Activated T-helper 17 cell treated with anti-CD3 and anti-CD28 coated beads, Interleukin-2, amount 50 U/mL, for 72 hours (primary cell): Measurements from ENCODE around the gene IL10. TPM values are rescaled to one million over a fixed set of nuclear protein-coding genes. Genes with fewer than 3 reads are reported as not detected.

Experiments used
- ATAC-seq: fragments of 150-1000 bp; cut with Tn5 transposase; replicated peaks from 2 replicates; pipeline ENCODE4 v1.10.0; 2021; ENCODE audit warnings: mild to moderate bottlenecking, moderate library complexity
- H3K27ac Mint-ChIP-seq: one replicate; pipeline ENCODE4 v1.8.0; 2022; ENCODE audit warnings: mixed read lengths
- H3K27me3 Mint-ChIP-seq: one replicate; pipeline ENCODE4 v1.8.0; 2022; ENCODE audit warnings: mixed read lengths
- H3K36me3 Mint-ChIP-seq: one replicate; pipeline ENCODE4 v1.8.0; 2022; ENCODE audit warnings: low read depth, mild to moderate bottlenecking, mixed read lengths
- H3K4me1 Mint-ChIP-seq: one replicate; pipeline ENCODE4 v1.8.0; 2022; ENCODE audit warnings: mixed read lengths
- H3K4me3 Mint-ChIP-seq: one replicate; pipeline ENCODE4 v1.8.0; 2022; ENCODE audit warnings: mild to moderate bottlenecking, mixed read lengths
- H3K9me3 Mint-ChIP-seq: one replicate; pipeline ENCODE4 v1.8.0; 2022; ENCODE audit warnings: mixed read lengths
- total RNA-seq, 2 donors: library from RNA; stranded (reverse); gene quantifications; one replicate each; pipeline ENCODE4 v1.2.3, GENCODE V29; 2022

The IL10 gene
- total RNA-seq, 2 donors from 2014 or later, result 1.8 to 3.2 TPM

GRCh38 chr1:206799311-206799710 is 27.0 kb upstream of the IL10 start:
- Mint-ChIP-seq H3K4me3 (no peak overlapping the region), H3K9me3 (no peaks in the 10 kb centered on the region), H3K4me1 (peaks cover 50% of the 10 kb centered on the region), H3K27me3 (no peaks in the 10 kb centered on the region), H3K36me3 (peaks cover 6% of the 10 kb centered on the region), H3K27ac (no peak overlapping the region)
- ATAC-seq, result no peak

- peaks cover 53% of the 10 kb centered on the region for H3K4me1 Mint-ChIP-seq
- no peaks in the 10 kb centered on the region for H3K27me3 Mint-ChIP-seq
- peaks cover 6% of the 10 kb centered on the region for H3K36me3 Mint-ChIP-seq
- peak overlapping the region; percentile 57 for H3K4me3 Mint-ChIP-seq
- peak overlapping the region; percentile 14 for H3K27ac Mint-ChIP-seq
- no peaks in the 10 kb centered on the region for H3K9me3 Mint-ChIP-seq
- ATAC-seq, result peak; percentile 26
Measured at GRCh38 chr1:206798384-206798996, 26.2 kb upstream of the IL10 start.

GRCh38 chr1:206797534-206798383 is 25.5 kb upstream of the IL10 start:
- Mint-ChIP-seq H3K27ac (peak overlapping the region; percentile 14), H3K9me3 (no peaks in the 10 kb centered on the region), H3K4me1 (peaks cover 49% of the 10 kb centered on the region), H3K27me3 (no peaks in the 10 kb centered on the region), H3K4me3 (peak overlapping the region; percentile 57), H3K36me3 (no peaks in the 10 kb centered on the region)
- ATAC-seq, result no peak

- no peak for ATAC-seq
- Mint-ChIP-seq H3K27me3 (no peaks in the 10 kb centered on the region), H3K4me3 (no peak overlapping the region), H3K36me3 (no peaks in the 10 kb centered on the region), H3K27ac (no peak overlapping the region), H3K4me1 (peaks cover 43% of the 10 kb centered on the region), H3K9me3 (no peaks in the 10 kb centered on the region)
Measured at GRCh38 chr1:206796981-206797402, 24.7 kb upstream of the IL10 start.

- H3K4me1 Mint-ChIP-seq, result peaks cover 41% of the 10 kb centered on the region
- no peak overlapping the region for H3K27ac Mint-ChIP-seq
- H3K4me3 Mint-ChIP-seq, result peak overlapping the region; percentile 53
- ATAC-seq, result no peak
- H3K36me3 Mint-ChIP-seq, result no peaks in the 10 kb centered on the region
- no peaks in the 10 kb centered on the region for H3K9me3 Mint-ChIP-seq
- no peaks in the 10 kb centered on the region for H3K27me3 Mint-ChIP-seq
Measured at GRCh38 chr1:206796116-206796515, 23.8 kb upstream of the IL10 start.

GRCh38 chr1:206794294-206794908 is 22.1 kb upstream of the IL10 start:
- Mint-ChIP-seq H3K4me3 (peak overlapping the region; percentile 53), H3K27me3 (no peaks in the 10 kb centered on the region), H3K27ac (peak overlapping the region; percentile 77), H3K4me1 (peaks cover 42% of the 10 kb centered on the region), H3K9me3 (no peaks in the 10 kb centered on the region), H3K36me3 (no peaks in the 10 kb centered on the region)
- ATAC-seq, result peak; percentile 62

- Mint-ChIP-seq H3K4me3 (peak overlapping the region; percentile 53), H3K9me3 (no peaks in the 10 kb centered on the region), H3K36me3 (no peaks in the 10 kb centered on the region), H3K4me1 (peaks cover 39% of the 10 kb centered on the region), H3K27ac (peak overlapping the region; percentile 77), H3K27me3 (no peaks in the 10 kb centered on the region)
- ATAC-seq, result peak; percentile 27
Measured at GRCh38 chr1:206793620-206794019, 21.3 kb upstream of the IL10 start.

GRCh38 chr1:206792939-206793607 is 20.8 kb upstream of the IL10 start:
- no peaks in the 10 kb centered on the region for H3K27me3 Mint-ChIP-seq
- ATAC-seq, result peak; percentile 42
- peaks cover 36% of the 10 kb centered on the region for H3K4me1 Mint-ChIP-seq
- H3K36me3 Mint-ChIP-seq, result no peaks in the 10 kb centered on the region
- no peaks in the 10 kb centered on the region for H3K9me3 Mint-ChIP-seq
- H3K4me3 Mint-ChIP-seq, result peak overlapping the region; percentile 53
- H3K27ac Mint-ChIP-seq, result peak overlapping the region; percentile 77

GRCh38 chr1:206790502-206791250 is 18.4 kb upstream of the IL10 start:
- peaks cover 56% of the 10 kb centered on the region for H3K4me1 Mint-ChIP-seq
- H3K27ac Mint-ChIP-seq, result peak overlapping the region; percentile 71
- ATAC-seq, result peak; percentile 22
- H3K36me3 Mint-ChIP-seq, result no peaks in the 10 kb centered on the region
- no peaks in the 10 kb centered on the region for H3K9me3 Mint-ChIP-seq
- no peaks in the 10 kb centered on the region for H3K27me3 Mint-ChIP-seq
- H3K4me3 Mint-ChIP-seq, result peak overlapping the region; percentile 53

GRCh38 chr1:206788487-206789050 is 16.3 kb upstream of the IL10 start:
- Mint-ChIP-seq H3K27me3 (no peaks in the 10 kb centered on the region), H3K4me3 (no peak overlapping the region), H3K36me3 (peaks cover 6% of the 10 kb centered on the region), H3K27ac (no peak overlapping the region), H3K4me1 (peaks cover 56% of the 10 kb centered on the region), H3K9me3 (no peaks in the 10 kb centered on the region)
- ATAC-seq, result no peak

GRCh38 chr1:206787891-206788290 is 15.6 kb upstream of the IL10 start:
- Mint-ChIP-seq H3K27ac (no peak overlapping the region), H3K36me3 (peaks cover 6% of the 10 kb centered on the region), H3K4me1 (peaks cover 58% of the 10 kb centered on the region), H3K9me3 (no peaks in the 10 kb centered on the region), H3K4me3 (no peak overlapping the region), H3K27me3 (no peaks in the 10 kb centered on the region)
- no peak for ATAC-seq

- Mint-ChIP-seq H3K4me3 (peak overlapping the region; percentile 55), H3K9me3 (no peaks in the 10 kb centered on the region), H3K4me1 (peaks cover 53% of the 10 kb centered on the region), H3K27ac (no peak overlapping the region), H3K36me3 (peaks cover 6% of the 10 kb centered on the region), H3K27me3 (no peaks in the 10 kb centered on the region)
- ATAC-seq, result peak; percentile 62
Measured at GRCh38 chr1:206786212-206786886, 14.1 kb upstream of the IL10 start.

- ATAC-seq, result no peak
- H3K4me3 Mint-ChIP-seq, result peak overlapping the region; percentile 55
- peaks cover 6% of the 10 kb centered on the region for H3K36me3 Mint-ChIP-seq
- no peaks in the 10 kb centered on the region for H3K9me3 Mint-ChIP-seq
- peaks cover 45% of the 10 kb centered on the region for H3K4me1 Mint-ChIP-seq
- H3K27me3 Mint-ChIP-seq, result no peaks in the 10 kb centered on the region
- H3K27ac Mint-ChIP-seq, result no peak overlapping the region
Measured at GRCh38 chr1:206785182-206785765, 13.0 kb upstream of the IL10 start.
